ENCODE data around the gene GNG3. TPM values are rescaled to one million over a fixed set of nuclear protein-coding genes. Genes with fewer than 3 reads are reported as not detected.

GNG3 gene
- total RNA-seq (2014; rRNA removed; shearing (Covaris generic)) (0.82 and 2.1 TPM in 2 replicates), polyA plus RNA-seq (2016; fragmentation: Nextera tagmentation; extraction: Ambion mirVana) (5.7 and 7.2 TPM in 2 replicates)
- long read RNA-seq, partial matches to known transcripts = 0 of 3 reads
- long read RNA-seq, other reads (novel, unspliced or antisense) = 0 of 3 reads

- Histone ChIP-seq H3K4me2 (peak within 1 kb of the TSS; percentile 95), H3F3A (replicated peaks; ENCODE audit: low read depth) (peaks cover 54% of the 10 kb centered on the region), H2AFZ (no peak within 1 kb of the TSS), H3K36me3 (ENCODE audit: insufficient read depth) (peaks cover 13% of the 10 kb centered on the region), H3K79me2 (replicated peaks; ENCODE audit: insufficient read depth) (peaks cover 9% of the 10 kb centered on the region), H3K4me1 (ENCODE audit: insufficient read depth) (peaks cover 28% of the 10 kb centered on the region), H3K27ac (ENCODE audit: low read depth) (peak within 1 kb of the TSS; percentile 60), H3K4me3 (peak within 1 kb of the TSS; percentile 82), H3K9me2 (ENCODE audit: insufficient read depth) (no peaks in the 10 kb centered on the region), H4K20me1 (replicated peaks; ENCODE audit: insufficient read depth) (no peaks in the 10 kb centered on the region; the same call in 1 of the 2 replicates), H3K27me3 (ENCODE audit: insufficient read depth) (no peaks in the 10 kb centered on the region)
- peak; percentile 99 for DNase-seq (ENCODE audit: low spot score)
- Mint-ChIP-seq H3K9me3 (no peaks in the 10 kb centered on the region), H3K36me3 (ENCODE audit: low read depth) (peaks cover 37% of the 10 kb centered on the region), H3K27me3 (ENCODE audit: insufficient read depth, low read depth, poor library complexity) (peaks cover 27% of the 10 kb centered on the region), H3K27ac (peak within 1 kb of the TSS; percentile 95), H3K4me3 (peak within 1 kb of the TSS; percentile 92), H3K4me1 (peaks cover 36% of the 10 kb centered on the region)
- TF ChIP-seq, protein P1, sequence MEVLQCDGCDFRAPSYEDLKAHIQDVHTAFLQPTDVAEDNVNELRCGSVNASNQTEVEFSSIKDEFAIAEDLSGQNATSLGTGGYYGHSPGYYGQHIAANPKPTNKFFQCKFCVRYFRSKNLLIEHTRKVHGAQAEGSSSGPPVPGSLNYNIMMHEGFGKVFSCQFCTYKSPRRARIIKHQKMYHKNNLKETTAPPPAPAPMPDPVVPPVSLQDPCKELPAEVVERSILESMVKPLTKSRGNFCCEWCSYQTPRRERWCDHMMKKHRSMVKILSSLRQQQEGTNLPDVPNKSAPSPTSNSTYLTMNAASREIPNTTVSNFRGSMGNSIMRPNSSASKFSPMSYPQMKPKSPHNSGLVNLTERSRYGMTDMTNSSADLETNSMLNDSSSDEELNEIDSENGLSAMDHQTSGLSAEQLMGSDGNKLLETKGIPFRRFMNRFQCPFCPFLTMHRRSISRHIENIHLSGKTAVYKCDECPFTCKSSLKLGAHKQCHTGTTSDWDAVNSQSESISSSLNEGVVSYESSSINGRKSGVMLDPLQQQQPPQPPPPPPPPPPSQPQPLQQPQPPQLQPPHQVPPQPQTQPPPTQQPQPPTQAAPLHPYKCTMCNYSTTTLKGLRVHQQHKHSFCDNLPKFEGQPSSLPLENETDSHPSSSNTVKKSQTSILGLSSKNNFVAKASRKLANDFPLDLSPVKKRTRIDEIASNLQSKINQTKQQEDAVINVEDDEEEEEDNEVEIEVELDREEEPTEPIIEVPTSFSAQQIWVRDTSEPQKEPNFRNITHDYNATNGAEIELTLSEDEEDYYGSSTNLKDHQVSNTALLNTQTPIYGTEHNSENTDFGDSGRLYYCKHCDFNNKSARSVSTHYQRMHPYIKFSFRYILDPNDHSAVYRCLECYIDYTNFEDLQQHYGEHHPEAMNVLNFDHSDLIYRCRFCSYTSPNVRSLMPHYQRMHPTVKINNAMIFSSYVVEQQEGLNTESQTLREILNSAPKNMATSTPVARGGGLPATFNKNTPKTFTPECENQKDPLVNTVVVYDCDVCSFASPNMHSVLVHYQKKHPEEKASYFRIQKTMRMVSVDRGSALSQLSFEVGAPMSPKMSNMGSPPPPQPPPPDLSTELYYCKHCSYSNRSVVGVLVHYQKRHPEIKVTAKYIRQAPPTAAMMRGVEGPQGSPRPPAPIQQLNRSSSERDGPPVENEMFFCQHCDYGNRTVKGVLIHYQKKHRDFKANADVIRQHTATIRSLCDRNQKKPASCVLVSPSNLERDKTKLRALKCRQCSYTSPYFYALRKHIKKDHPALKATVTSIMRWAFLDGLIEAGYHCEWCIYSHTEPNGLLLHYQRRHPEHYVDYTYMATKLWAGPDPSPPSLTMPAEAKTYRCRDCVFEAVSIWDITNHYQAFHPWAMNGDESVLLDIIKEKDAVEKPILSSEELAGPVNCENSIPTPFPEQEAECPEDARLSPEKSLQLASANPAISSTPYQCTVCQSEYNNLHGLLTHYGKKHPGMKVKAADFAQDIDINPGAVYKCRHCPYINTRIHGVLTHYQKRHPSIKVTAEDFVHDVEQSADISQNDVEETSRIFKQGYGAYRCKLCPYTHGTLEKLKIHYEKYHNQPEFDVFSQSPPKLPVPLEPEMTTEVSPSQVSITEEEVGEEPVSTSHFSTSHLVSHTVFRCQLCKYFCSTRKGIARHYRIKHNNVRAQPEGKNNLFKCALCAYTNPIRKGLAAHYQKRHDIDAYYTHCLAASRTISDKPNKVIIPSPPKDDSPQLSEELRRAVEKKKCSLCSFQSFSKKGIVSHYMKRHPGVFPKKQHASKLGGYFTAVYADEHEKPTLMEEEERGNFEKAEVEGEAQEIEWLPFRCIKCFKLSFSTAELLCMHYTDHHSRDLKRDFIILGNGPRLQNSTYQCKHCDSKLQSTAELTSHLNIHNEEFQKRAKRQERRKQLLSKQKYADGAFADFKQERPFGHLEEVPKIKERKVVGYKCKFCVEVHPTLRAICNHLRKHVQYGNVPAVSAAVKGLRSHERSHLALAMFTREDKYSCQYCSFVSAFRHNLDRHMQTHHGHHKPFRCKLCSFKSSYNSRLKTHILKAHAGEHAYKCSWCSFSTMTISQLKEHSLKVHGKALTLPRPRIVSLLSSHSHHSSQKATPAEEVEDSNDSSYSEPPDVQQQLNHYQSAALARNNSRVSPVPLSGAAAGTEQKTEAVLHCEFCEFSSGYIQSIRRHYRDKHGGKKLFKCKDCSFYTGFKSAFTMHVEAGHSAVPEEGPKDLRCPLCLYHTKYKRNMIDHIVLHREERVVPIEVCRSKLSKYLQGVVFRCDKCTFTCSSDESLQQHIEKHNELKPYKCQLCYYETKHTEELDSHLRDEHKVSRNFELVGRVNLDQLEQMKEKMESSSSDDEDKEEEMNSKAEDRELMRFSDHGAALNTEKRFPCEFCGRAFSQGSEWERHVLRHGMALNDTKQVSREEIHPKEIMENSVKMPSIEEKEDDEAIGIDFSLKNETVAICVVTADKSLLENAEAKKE (CRISPR knock-in tag; IDR thresholded peaks at IDR 0.05) = peak; percentile 81; the same call in 1 of the 2 replicates
- TF ChIP-seq POLR2AphosphoS5 (IDR thresholded peaks at IDR 0.05; ENCODE audit: low read depth) (peak; percentile 69), EZH2 (IDR thresholded peaks at IDR 0.05; ENCODE audit: low read depth, unreplicated experiment) (no peak), ZNF114 (CRISPR knock-in tag; IDR thresholded peaks at IDR 0.05) (no peak), CREB1 (CRISPR knock-in tag; IDR thresholded peaks at IDR 0.05; ENCODE audit: low read depth) (peak; percentile 84), ETS1 (IDR thresholded peaks at IDR 0.05) (peak; percentile 50; the same call in 1 of the 2 replicates), STAT1 (IDR thresholded peaks at IDR 0.05; ENCODE audit: unreplicated experiment) (no peak)
- peak; percentile 62 for ATAC-seq
These were observed at the start of gene GNG3, which contains the start of gene BSCL2 for GRCh38 chr11:62707277-62707861. GNG3 (plus strand) TSS chr11:62707676; CDS start chr11:62708296, 620 bp downstream. BSCL2 (minus strand) TSS chr11:62707424; CDS start chr11:62707195, 229 bp downstream.

Measured in GM23338 (cell line).